ENCODE data around the gene ORC1. TPM values are rescaled to one million over a fixed set of nuclear protein-coding genes. Genes with fewer than 3 reads are reported as not detected.
A peak's percentile ranks its signal among the peaks of the same experiment; 100 is the strongest.

Gene ORC1
- total RNA-seq (2022) = 15.5 and 17.2 TPM in 2 replicates
- Bru-seq, nascent RNA = percentile 74 among the genes with signal in this experiment
- percentile 63 among the genes with signal in this experiment for BruChase-seq, experiment 1, labeled RNA remaining after a 6-hour chase
- percentile 69 among the genes with signal in this experiment for BruChase-seq, experiment 2, labeled RNA remaining after a 2-hour chase
- long read RNA-seq, transcript ORC1-202 (17 exons, 3,157 nt) = major isoform, 8 of 13 reads
- long read RNA-seq, partial matches to known transcripts = 0 of 13 reads
- long read RNA-seq, other reads (novel, unspliced or antisense) = 5 of 13 reads

- peaks cover 53% of the 10 kb centered on the region for H3K36me3 Mint-ChIP-seq (ENCODE audit: insufficient read depth, unreplicated experiment)
- H3K27ac Mint-ChIP-seq (ENCODE audit: unreplicated experiment) = peak within 1 kb of the TSS; percentile 94
These were observed at the start of gene ORC1, which contains the start of gene PRPF38A for GRCh38 chr1:52404116-52404974. Gene ORC1 (minus strand): TSS chr1:52404423. CDS start chr1:52402223, 2,200 bp downstream. Gene PRPF38A (plus strand): TSS chr1:52404602. CDS start chr1:52404750, 148 bp downstream.

GRCh38 chr1:52444463-52444862 is 40.2 kb upstream of the ORC1 start:
- no peak for DNase-seq
- Mint-ChIP-seq H3K27ac (ENCODE audit: unreplicated experiment) (no peak overlapping the region), H3K4me3 (ENCODE audit: low read depth, unreplicated experiment) (no peak overlapping the region), H3K27me3 (ENCODE audit: unreplicated experiment) (no peaks in the 10 kb centered on the region), H3K9me3 (ENCODE audit: low read depth, unreplicated experiment) (no peaks in the 10 kb centered on the region), H3K4me1 (ENCODE audit: low read depth, unreplicated experiment) (no peaks in the 10 kb centered on the region), H3K36me3 (ENCODE audit: insufficient read depth, unreplicated experiment) (peaks cover 5% of the 10 kb centered on the region)
- intact Hi-C loops (cut with micrococcal nuclease; ENCODE audit: unreplicated experiment) = no loop called here
- CTCF ChIA-PET = no interaction called here
- TF ChIP-seq CTCF (IDR thresholded peaks at IDR 0.05; ENCODE audit: unreplicated experiment) = no peak
- no TSS peak for BruUV-seq (replicated peaks)

More at GRCh38 chr1:52404116-52404974, at the start of gene ORC1, which contains the start of gene PRPF38A:
- Mint-ChIP-seq H3K9me3 (ENCODE audit: low read depth, unreplicated experiment) (no peaks in the 10 kb centered on the region), H3K4me1 (ENCODE audit: low read depth, unreplicated experiment) (peaks cover 24% of the 10 kb centered on the region), H3K4me3 (ENCODE audit: low read depth, unreplicated experiment) (peak within 1 kb of the TSS; percentile 100), H3K27me3 (ENCODE audit: unreplicated experiment) (no peaks in the 10 kb centered on the region)
- TF ChIP-seq CTCF (IDR thresholded peaks at IDR 0.05; ENCODE audit: unreplicated experiment) = peak; percentile 51
- TSS peak; percentile 76 for BruUV-seq (replicated peaks)
- intact Hi-C loops (cut with micrococcal nuclease; ENCODE audit: unreplicated experiment) = loop anchor here (10.0 kb wide), 1 partner anchor 280 kb away; no protein-coding TSS in a partner anchor
- peak; percentile 96 for DNase-seq
- CTCF ChIA-PET = interaction anchor here (0.6 to 1.6 kb wide), 7 partner anchors 9 to 280 kb away, joined by 3 to 8 read pairs (median 3); partner anchors contain the start of genes CC2D1B and TUT4

GRCh38 chr1:52439976-52440375 is 35.8 kb upstream of the ORC1 start:
- DNase-seq = no peak
- intact Hi-C loops (cut with micrococcal nuclease; ENCODE audit: unreplicated experiment) = no loop called here
- Mint-ChIP-seq H3K36me3 (ENCODE audit: insufficient read depth, unreplicated experiment) (peaks cover 5% of the 10 kb centered on the region), H3K9me3 (ENCODE audit: low read depth, unreplicated experiment) (no peaks in the 10 kb centered on the region), H3K4me3 (ENCODE audit: low read depth, unreplicated experiment) (no peak overlapping the region), H3K27me3 (ENCODE audit: unreplicated experiment) (no peaks in the 10 kb centered on the region), H3K27ac (ENCODE audit: unreplicated experiment) (no peak overlapping the region), H3K4me1 (ENCODE audit: low read depth, unreplicated experiment) (no peaks in the 10 kb centered on the region)
- no peak for TF ChIP-seq CTCF (IDR thresholded peaks at IDR 0.05; ENCODE audit: unreplicated experiment)
- CTCF ChIA-PET = no interaction called here
- BruUV-seq (replicated peaks) = no TSS peak

- Mint-ChIP-seq H3K27ac (ENCODE audit: unreplicated experiment) (no peak overlapping the region), H3K4me1 (ENCODE audit: low read depth, unreplicated experiment) (no peaks in the 10 kb centered on the region), H3K27me3 (ENCODE audit: unreplicated experiment) (no peaks in the 10 kb centered on the region), H3K9me3 (ENCODE audit: low read depth, unreplicated experiment) (no peaks in the 10 kb centered on the region), H3K36me3 (ENCODE audit: insufficient read depth, unreplicated experiment) (peaks cover 9% of the 10 kb centered on the region), H3K4me3 (ENCODE audit: low read depth, unreplicated experiment) (no peak overlapping the region)
- intact Hi-C loops (cut with micrococcal nuclease; ENCODE audit: unreplicated experiment) = no loop called here
- no TSS peak for BruUV-seq (replicated peaks)
- CTCF ChIA-PET = no interaction called here
- no peak for DNase-seq
- no peak for TF ChIP-seq CTCF (IDR thresholded peaks at IDR 0.05; ENCODE audit: unreplicated experiment)
These were observed 32.6 kb upstream of the ORC1 start for GRCh38 chr1:52436817-52437216.

Measured in Calu3 (cell line).